H9 (cell line): ENCODE measurements around the gene PTPRC. TPM values are rescaled to one million over a fixed set of nuclear protein-coding genes. Genes with fewer than 3 reads are reported as not detected.

Source experiments
- DNase-seq: peaks from one replicate; pipeline ENCODE4 v3.0.0-alpha.2; 2017
- H2AFZ ChIP-seq: one replicate; pipeline ENCODE4 v1.6.1; 2013; ENCODE audit warnings: mild to moderate bottlenecking, low read length, control low read depth, moderate library complexity
- H2AK5ac ChIP-seq: 2 replicates; pipeline ENCODE4 v1.6.1; 2013; ENCODE audit warnings: low read length, control low read depth, mixed read lengths; ENCODE audit not compliant: insufficient read length
- H2BK120ac ChIP-seq: one replicate; pipeline ENCODE4 v1.6.1; 2013; ENCODE audit warnings: low read depth, mild to moderate bottlenecking, low read length, control low read depth, inconsistent platforms; ENCODE audit not compliant: poor library complexity, severe bottlenecking
- H2BK12ac ChIP-seq: 2 replicates; pipeline ENCODE4 v1.6.1; 2013; ENCODE audit warnings: low read length, control low read depth, mixed read lengths, low read depth; ENCODE audit not compliant: insufficient read length
- H2BK15ac ChIP-seq: 2 replicates; pipeline ENCODE4 v1.6.1; 2013; ENCODE audit warnings: low read depth, low read length, control low read depth
- H2BK20ac ChIP-seq: one replicate; pipeline ENCODE4 v1.6.1; 2013; ENCODE audit warnings: low read depth, mild to moderate bottlenecking, low read length, control low read depth, inconsistent platforms; ENCODE audit not compliant: poor library complexity, severe bottlenecking
- H2BK5ac ChIP-seq: 2 replicates; pipeline ENCODE4 v1.6.1; 2013; ENCODE audit warnings: low read length, control low read depth, mixed read lengths; ENCODE audit not compliant: insufficient read length
- H3K14ac ChIP-seq: 2 replicates; pipeline ENCODE4 v1.6.1; 2013; ENCODE audit warnings: low read length, control low read depth; ENCODE audit not compliant: insufficient read depth
- H3K18ac ChIP-seq: 2 replicates; pipeline ENCODE4 v1.6.1; 2013; ENCODE audit warnings: low read depth, mild to moderate bottlenecking, mixed read lengths, low read length, control low read depth; ENCODE audit not compliant: insufficient read length
- H3K23ac ChIP-seq: 2 replicates; pipeline ENCODE4 v1.6.1; 2013; ENCODE audit warnings: low read length, control low read depth, mixed read lengths, low read depth; ENCODE audit not compliant: insufficient read length
- H3K23me2 ChIP-seq: 2 replicates; pipeline ENCODE4 v1.6.1; 2013; ENCODE audit warnings: low read depth, mild to moderate bottlenecking, mixed read lengths, low read length, control low read depth; ENCODE audit not compliant: insufficient read length, poor library complexity, severe bottlenecking
- H3K27ac ChIP-seq: 2 replicates; pipeline ENCODE4 v1.5.1; 2013; ENCODE audit warnings: low read length, control low read depth, mixed read lengths, low read depth; ENCODE audit not compliant: insufficient read length
- H3K27me3 ChIP-seq: 2 replicates; pipeline ENCODE4 v1.6.1; 2013; ENCODE audit warnings: low read length, control low read depth, inconsistent platforms; ENCODE audit not compliant: insufficient read depth
- H3K4ac ChIP-seq: 2 replicates; pipeline ENCODE4 v1.6.1; 2013; ENCODE audit warnings: low read depth, mild to moderate bottlenecking, control low read depth, inconsistent platforms, low read length, moderate library complexity
- H3K4me1 ChIP-seq: 2 replicates; pipeline ENCODE4 v1.6.1; 2013; ENCODE audit warnings: low read length, control low read depth, inconsistent platforms; ENCODE audit not compliant: insufficient read depth
- H3K4me2 ChIP-seq: 2 replicates; pipeline ENCODE4 v1.6.1; 2013; ENCODE audit warnings: low read length, control low read depth, mixed read lengths; ENCODE audit not compliant: insufficient read length, insufficient read depth
- H3K56ac ChIP-seq: 2 replicates; pipeline ENCODE4 v1.6.1; 2013; ENCODE audit warnings: low read depth, mild to moderate bottlenecking, mixed read lengths, low read length, control low read depth; ENCODE audit not compliant: insufficient read length
- H3K79me1 ChIP-seq: 2 replicates; pipeline ENCODE4 v1.6.1; 2013; ENCODE audit warnings: low read depth, mild to moderate bottlenecking, moderate library complexity, low read length, control low read depth, inconsistent platforms; ENCODE audit not compliant: insufficient read depth, poor library complexity, severe bottlenecking
- H3K79me2 ChIP-seq: 2 replicates; pipeline ENCODE4 v1.6.1; 2013; ENCODE audit warnings: low read length, control low read depth, inconsistent platforms; ENCODE audit not compliant: insufficient read depth
- H3K9ac ChIP-seq: 2 replicates; pipeline ENCODE4 v1.6.1; 2013; ENCODE audit warnings: low read length, control low read depth, mixed read lengths; ENCODE audit not compliant: insufficient read length; ENCODE audit errors: extremely low read depth
- H3K9me3 ChIP-seq: one replicate; pipeline ENCODE4 v1.6.1; 2013; ENCODE audit warnings: low read depth, low read length, inconsistent platforms; ENCODE audit not compliant: control insufficient read depth
- H3T11ph ChIP-seq: one replicate; pipeline ENCODE4 v1.6.1; 2013; ENCODE audit warnings: mild to moderate bottlenecking, low read length, control low read depth, inconsistent platforms
- H4K20me1 ChIP-seq: one replicate; pipeline ENCODE4 v1.6.1; 2013; ENCODE audit not compliant: control insufficient read depth, insufficient read length, insufficient read depth
- H4K5ac ChIP-seq: 2 replicates; pipeline ENCODE4 v1.6.1; 2013; ENCODE audit warnings: low read depth, mild to moderate bottlenecking, mixed read lengths, low read length, control low read depth; ENCODE audit not compliant: insufficient read length
- H4K8ac ChIP-seq: replicated peaks from 2 replicates; pipeline ENCODE4 v1.6.1; 2013; ENCODE audit warnings: low read length, control low read depth, mixed read lengths, low read depth; ENCODE audit not compliant: insufficient read length
- H4K91ac ChIP-seq: 2 replicates; pipeline ENCODE4 v1.6.1; 2013; ENCODE audit warnings: low read depth, mild to moderate bottlenecking, moderate library complexity, mixed read lengths, low read length, control low read depth; ENCODE audit not compliant: insufficient read length
- H3K27ac Mint-ChIP-seq, 3 experiments: 2 replicates in 2 of 3; 3 replicates in 1 of 3; pipeline ENCODE4 v1.8.0; 2020 to 2021; ENCODE audit warnings: mixed read lengths in 3 of 3, mild to moderate bottlenecking in 1 of 3, moderate library complexity in 1 of 3
- H3K27me3 Mint-ChIP-seq: 2 replicates; pipeline ENCODE4 v1.8.0; 2021; ENCODE audit warnings: low read depth, mild to moderate bottlenecking, moderate library complexity, mixed read lengths
- H3K36me3 Mint-ChIP-seq, 3 experiments: 2 replicates in 2 of 3; 3 replicates in 1 of 3; pipeline ENCODE4 v1.8.0; 2020 to 2021; ENCODE audit warnings: low read depth in 3 of 3, mixed read lengths in 3 of 3; ENCODE audit not compliant: insufficient read depth in 1 of 3
- H3K4me1 Mint-ChIP-seq, 2 experiments: 2 replicates each; pipeline ENCODE4 v1.8.0; 2020; ENCODE audit warnings: mixed read lengths in 2 of 2
- H3K4me3 Mint-ChIP-seq, 2 experiments: 2 replicates in 1 of 2; 3 replicates in 1 of 2; pipeline ENCODE4 v1.8.0; 2020 to 2021; ENCODE audit warnings: mild to moderate bottlenecking in 2 of 2, mixed read lengths in 2 of 2, moderate library complexity in 1 of 2
- H3K9me3 Mint-ChIP-seq, 2 experiments: 2 replicates in 1 of 2; 3 replicates in 1 of 2; pipeline ENCODE4 v1.8.0; 2020; ENCODE audit warnings: mild to moderate bottlenecking in 2 of 2, mixed read lengths in 2 of 2, moderate library complexity in 1 of 2
- WGBS: extraction: QIAGEN DNeasy Blood & Tissue Kit; methylation state at CpG from one replicate; pipeline ENCODE4 v1.1.7; 2013; ENCODE audit warnings: missing lambda C conversion rate, low lambda C conversion rate, mixed read lengths; ENCODE audit not compliant: insufficient read length; ENCODE audit errors: extremely low coverage; 5-methylcytosine and 5-hydroxymethylcytosine counted together
- total RNA-seq: library from RNA; stranded (reverse); gene quantifications from 2 replicates; pipeline ENCODE4 v1.2.1, GENCODE V29; 2021
- TF ChIP-seq, protein P1 (sequence below): fragments of 200-600 bp; sonication (generic); conservative IDR thresholded peaks from 3 replicates; pipeline ENCODE4 v1.8.0; 2021; ENCODE audit warnings: antibody characterized with exemption, mild to moderate bottlenecking

Gene PTPRC
- total RNA-seq, 1 experiment from 2014 or later: not detected

DNA sequence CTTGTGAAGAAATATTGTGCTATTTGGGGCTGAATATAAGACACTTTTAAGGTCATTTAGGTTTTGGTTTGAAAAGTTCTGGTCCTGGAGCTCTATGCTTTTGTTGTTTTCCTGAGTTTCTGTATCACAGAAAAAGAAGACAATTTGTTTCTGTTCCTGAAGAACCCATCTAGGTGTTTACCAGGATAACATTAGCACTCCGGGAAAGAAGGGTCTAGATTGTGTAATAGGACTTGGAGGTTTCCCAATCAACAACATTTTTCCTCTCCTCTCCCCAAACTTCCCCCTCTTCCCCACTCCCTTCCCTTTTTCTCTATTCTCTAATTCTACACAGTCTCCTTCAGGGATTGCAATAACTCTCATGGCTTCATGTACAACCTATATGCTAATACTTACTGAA lies 78.7 kb downstream of the PTPRC start:
- Histone ChIP-seq H3K27ac (no peak overlapping the region), H4K5ac (no peak overlapping the region), H4K91ac (no peak overlapping the region), H2BK120ac (no peak overlapping the region), H2BK15ac (no peak overlapping the region), H2AFZ (no peak overlapping the region), H3K79me2 (no peaks in the 10 kb centered on the region), H3K4ac (no peak overlapping the region), H3K56ac (no peak overlapping the region), H3K79me1 (no peaks in the 10 kb centered on the region), H3K4me2 (no peak overlapping the region), H3K23me2 (no peaks in the 10 kb centered on the region), H3K9ac (no peak overlapping the region), H4K8ac (no peak overlapping the region), H3T11ph (no peak overlapping the region), H2BK20ac (no peak overlapping the region), H2BK5ac (no peak overlapping the region), H2AK5ac (no peak overlapping the region), H4K20me1 (no peaks in the 10 kb centered on the region), H3K18ac (no peak overlapping the region), H3K4me1 (no peaks in the 10 kb centered on the region), H3K23ac (no peak overlapping the region), H2BK12ac (no peak overlapping the region), H3K9me3 (no peaks in the 10 kb centered on the region), H3K14ac (no peak overlapping the region), H3K27me3 (no peaks in the 10 kb centered on the region)
- peaks cover 0 to 4% (median 2%) of the 10 kb centered on the region in 3 experiments; a peak in 5 of 7 replicates for H3K36me3 Mint-ChIP-seq
- no peak for DNase-seq
- H3K4me1 Mint-ChIP-seq: no peaks in the 10 kb centered on the region
- TF ChIP-seq, protein P1, sequence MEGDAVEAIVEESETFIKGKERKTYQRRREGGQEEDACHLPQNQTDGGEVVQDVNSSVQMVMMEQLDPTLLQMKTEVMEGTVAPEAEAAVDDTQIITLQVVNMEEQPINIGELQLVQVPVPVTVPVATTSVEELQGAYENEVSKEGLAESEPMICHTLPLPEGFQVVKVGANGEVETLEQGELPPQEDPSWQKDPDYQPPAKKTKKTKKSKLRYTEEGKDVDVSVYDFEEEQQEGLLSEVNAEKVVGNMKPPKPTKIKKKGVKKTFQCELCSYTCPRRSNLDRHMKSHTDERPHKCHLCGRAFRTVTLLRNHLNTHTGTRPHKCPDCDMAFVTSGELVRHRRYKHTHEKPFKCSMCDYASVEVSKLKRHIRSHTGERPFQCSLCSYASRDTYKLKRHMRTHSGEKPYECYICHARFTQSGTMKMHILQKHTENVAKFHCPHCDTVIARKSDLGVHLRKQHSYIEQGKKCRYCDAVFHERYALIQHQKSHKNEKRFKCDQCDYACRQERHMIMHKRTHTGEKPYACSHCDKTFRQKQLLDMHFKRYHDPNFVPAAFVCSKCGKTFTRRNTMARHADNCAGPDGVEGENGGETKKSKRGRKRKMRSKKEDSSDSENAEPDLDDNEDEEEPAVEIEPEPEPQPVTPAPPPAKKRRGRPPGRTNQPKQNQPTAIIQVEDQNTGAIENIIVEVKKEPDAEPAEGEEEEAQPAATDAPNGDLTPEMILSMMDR: no peak
- H3K27me3 Mint-ChIP-seq: no peaks in the 10 kb centered on the region
- H3K4me3 Mint-ChIP-seq: no peak overlapping the region
- WGBS: no CpG with 5 or more reads among the region's 1 CpG
- no peak overlapping the region for H3K27ac Mint-ChIP-seq
- H3K9me3 Mint-ChIP-seq: peaks cover 0 to 2% of the 10 kb centered on the region in 2 experiments; a peak in 3 of 5 replicates
